ENCODE measurements around the gene RNF208. TPM values are rescaled to one million over a fixed set of nuclear protein-coding genes. Genes with fewer than 3 reads are reported as not detected.
A peak's percentile ranks its signal among the peaks of the same experiment; 100 is the strongest.

Gene RNF208
- total RNA-seq, 1 donor from 2014 or later, result 5.8 TPM

GRCh38 chr9:137180491-137180890 lies 41.5 kb downstream of the RNF208 start:
- Histone ChIP-seq H3K4me1 (peaks cover 7% of the 10 kb centered on the region), H3K9me3 (no peaks in the 10 kb centered on the region), H3K27ac (no peak overlapping the region), H3K36me3 (peaks cover 78% of the 10 kb centered on the region), H3K27me3 (ENCODE audit: low read depth) (no peaks in the 10 kb centered on the region), H3K4me3 (no peak overlapping the region)
- TF ChIP-seq CTCF (IDR thresholded peaks at IDR 0.05), result no peak
- ATAC-seq, result no peak
- no peak for DNase-seq
- intact Hi-C loops (cut with DNase I), result no loop called here

GRCh38 chr9:137179761-137180160 lies 42.3 kb downstream of the RNF208 start:
- intact Hi-C loops (cut with DNase I), result no loop called here
- no peak overlapping the region for H3K27ac ChIP-seq
- ATAC-seq, result no peak
- H3K36me3 ChIP-seq, result peaks cover 70% of the 10 kb centered on the region
- H3K4me1 ChIP-seq, result peaks cover 6% of the 10 kb centered on the region
- no peak for TF ChIP-seq CTCF (IDR thresholded peaks at IDR 0.05)
- no peaks in the 10 kb centered on the region for H3K9me3 ChIP-seq
- H3K4me3 ChIP-seq, result no peak overlapping the region
- H3K27me3 ChIP-seq (ENCODE audit: low read depth), result no peaks in the 10 kb centered on the region
- no peak for DNase-seq

GRCh38 chr9:137178939-137179630 lies 43.0 kb downstream of the RNF208 start:
- DNase-seq, result no peak
- no peak overlapping the region for H3K27ac ChIP-seq
- H3K4me1 ChIP-seq, result peaks cover 6% of the 10 kb centered on the region
- peaks cover 69% of the 10 kb centered on the region for H3K36me3 ChIP-seq
- ATAC-seq, result no peak
- H3K9me3 ChIP-seq, result no peaks in the 10 kb centered on the region
- H3K4me3 ChIP-seq, result no peak overlapping the region
- TF ChIP-seq CTCF (IDR thresholded peaks at IDR 0.05), result no peak
- intact Hi-C loops (cut with DNase I), result no loop called here
- H3K27me3 ChIP-seq (ENCODE audit: low read depth), result no peaks in the 10 kb centered on the region

- no peak for TF ChIP-seq CTCF (IDR thresholded peaks at IDR 0.05)
- Histone ChIP-seq H3K27me3 (ENCODE audit: low read depth) (no peaks in the 10 kb centered on the region), H3K36me3 (peaks cover 62% of the 10 kb centered on the region), H3K27ac (no peak overlapping the region), H3K4me3 (no peak overlapping the region), H3K4me1 (peaks cover 6% of the 10 kb centered on the region), H3K9me3 (no peaks in the 10 kb centered on the region)
- DNase-seq (no peak), ATAC-seq (no peak)
- intact Hi-C loops (cut with DNase I), result no loop called here
These were observed 43.7 kb downstream of the RNF208 start for GRCh38 chr9:137178201-137178938.

- ATAC-seq, result no peak
- peak; percentile 40 for TF ChIP-seq CTCF (IDR thresholded peaks at IDR 0.05)
These were observed 45.5 kb downstream of the RNF208 start for GRCh38 chr9:137176302-137177182.

More at GRCh38 chr9:137176302-137177182, 45.5 kb downstream of the RNF208 start:
- Histone ChIP-seq H3K27me3 (ENCODE audit: low read depth) (peaks cover 9% of the 10 kb centered on the region), H3K9me3 (no peaks in the 10 kb centered on the region), H3K4me1 (peaks cover 6% of the 10 kb centered on the region), H3K36me3 (peaks cover 44% of the 10 kb centered on the region), H3K4me3 (no peak overlapping the region), H3K27ac (no peak overlapping the region)
- DNase-seq, result no peak
- intact Hi-C loops (cut with DNase I), result no loop called here

All from lower lobe of right lung (tissue), 2 donors.